ENCODE measurements around the gene DNAH6.

Gene DNAH6

DNA sequence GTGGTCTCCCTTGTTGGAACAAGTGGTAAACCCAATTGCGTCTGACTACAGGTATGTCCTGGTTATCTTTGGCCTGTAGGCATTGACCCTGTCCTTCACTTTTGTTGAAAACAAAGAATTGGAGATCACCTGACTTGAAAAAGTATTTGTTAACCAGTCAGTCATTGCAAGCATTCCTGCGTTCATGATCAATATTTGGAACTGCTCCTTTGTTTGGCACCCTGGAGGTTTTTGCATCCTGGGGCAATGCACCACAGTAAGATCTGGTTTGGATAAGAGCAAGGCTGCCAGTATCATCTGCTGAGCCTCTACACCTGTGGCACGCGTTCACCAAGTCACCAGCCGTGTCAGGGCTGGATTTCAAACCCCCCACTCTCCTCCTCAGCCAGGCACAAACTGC lies 115.7 kb downstream of the DNAH6 start:
- DNase-seq, result no peak

DNA sequence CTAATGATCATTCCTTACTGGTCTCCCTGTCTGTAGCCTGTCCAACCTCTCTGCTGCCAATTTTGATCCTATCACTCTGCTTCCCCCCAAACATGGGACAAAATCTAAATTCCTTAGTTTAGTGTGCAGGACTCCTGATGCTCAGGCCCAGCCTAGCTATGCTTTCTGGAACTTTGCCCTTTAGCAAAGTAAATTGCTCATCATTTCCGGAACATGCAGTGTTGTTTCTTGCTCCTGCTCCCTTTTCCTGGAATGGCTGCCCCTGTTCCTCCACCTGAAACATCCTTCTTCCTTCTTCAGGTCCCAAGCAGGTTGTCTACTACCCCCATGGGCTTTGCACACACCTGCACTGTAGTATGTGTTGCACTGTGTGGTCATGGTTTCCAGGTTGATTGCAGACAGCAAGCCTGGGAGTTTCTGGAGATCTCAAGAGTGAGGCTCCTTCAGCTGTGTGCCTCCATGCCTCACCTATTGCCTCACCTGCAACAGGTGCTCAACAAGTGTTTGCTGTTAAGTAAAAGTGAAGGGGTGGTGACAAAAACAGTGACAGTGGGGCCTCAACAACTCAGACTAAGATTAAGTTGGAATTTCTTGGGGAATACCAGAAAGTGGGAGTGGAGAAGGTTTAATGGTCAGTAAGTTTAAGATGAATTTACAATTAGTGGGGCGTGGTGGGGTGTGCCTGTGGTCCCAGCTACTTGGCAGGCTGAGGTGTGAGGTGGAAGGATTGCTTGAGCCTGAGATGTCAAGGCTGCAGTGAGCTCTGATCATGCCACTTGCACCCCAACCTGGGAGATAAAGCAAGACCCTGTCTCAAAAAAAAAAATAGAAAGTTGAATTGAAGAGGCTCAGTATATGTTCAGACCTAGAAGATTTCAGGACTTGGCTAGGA lies 120.0 kb downstream of the DNAH6 start:
- DNase-seq, result no peak

DNA sequence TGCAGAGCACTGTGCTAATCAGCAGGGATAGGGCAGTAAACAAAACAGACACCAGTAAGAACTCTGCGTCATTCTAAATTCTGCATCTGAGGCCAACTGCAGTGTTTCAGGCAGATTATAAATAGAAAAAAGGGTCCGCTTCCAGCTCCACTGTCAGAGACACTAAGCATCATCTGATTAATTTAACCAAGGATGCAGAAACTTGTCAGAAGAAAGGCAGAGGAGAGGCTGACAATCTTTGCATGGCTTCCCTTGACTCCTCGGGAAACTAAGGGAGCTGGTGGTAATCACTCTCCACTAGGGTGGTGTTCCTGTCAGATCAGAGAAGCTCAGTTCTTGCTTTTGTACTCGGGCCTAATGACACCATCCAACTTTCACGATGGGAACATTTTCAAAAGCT lies 123.5 kb downstream of the DNAH6 start:
- DNase-seq, result no peak

DNA sequence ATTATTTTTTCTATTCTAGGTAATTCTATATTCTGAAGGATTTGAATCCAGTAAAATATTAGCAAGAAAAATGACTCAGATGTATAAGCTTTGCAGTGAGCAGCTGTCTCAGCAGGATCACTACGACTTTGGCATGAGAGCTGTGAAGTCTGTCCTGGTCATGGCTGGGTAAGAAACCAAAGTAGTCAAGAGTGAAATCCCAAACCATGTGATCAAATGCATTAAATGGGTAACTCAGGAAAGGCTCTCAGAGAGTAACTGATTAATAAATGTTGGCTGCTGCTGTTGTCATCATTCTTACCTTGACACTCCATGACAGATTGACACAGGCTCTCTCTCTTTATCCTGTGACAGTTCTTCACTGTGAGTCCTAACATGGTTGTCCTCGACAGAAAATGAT lies 124.1 kb downstream of the DNAH6 start:
- no peak for DNase-seq

DNA sequence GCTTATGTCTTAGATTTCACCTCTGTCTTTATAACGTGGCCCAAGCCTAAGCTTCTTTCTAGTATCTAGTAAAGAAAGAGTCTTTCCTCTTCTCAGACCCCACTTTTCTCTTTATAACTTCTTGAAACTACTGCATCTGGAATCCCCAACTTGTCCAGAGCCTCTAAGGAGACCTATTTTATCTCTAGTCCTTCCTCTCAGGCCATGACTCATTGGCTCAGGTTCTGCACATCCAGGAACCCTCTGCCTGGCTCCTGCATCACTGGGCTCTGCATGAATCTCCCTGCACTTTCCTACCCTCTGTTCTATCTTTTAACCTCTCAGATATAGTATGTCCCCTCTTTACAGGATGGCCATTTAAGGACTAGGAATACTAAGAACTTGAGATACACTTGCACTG lies 124.7 kb downstream of the DNAH6 start:
- no peak for DNase-seq

DNA sequence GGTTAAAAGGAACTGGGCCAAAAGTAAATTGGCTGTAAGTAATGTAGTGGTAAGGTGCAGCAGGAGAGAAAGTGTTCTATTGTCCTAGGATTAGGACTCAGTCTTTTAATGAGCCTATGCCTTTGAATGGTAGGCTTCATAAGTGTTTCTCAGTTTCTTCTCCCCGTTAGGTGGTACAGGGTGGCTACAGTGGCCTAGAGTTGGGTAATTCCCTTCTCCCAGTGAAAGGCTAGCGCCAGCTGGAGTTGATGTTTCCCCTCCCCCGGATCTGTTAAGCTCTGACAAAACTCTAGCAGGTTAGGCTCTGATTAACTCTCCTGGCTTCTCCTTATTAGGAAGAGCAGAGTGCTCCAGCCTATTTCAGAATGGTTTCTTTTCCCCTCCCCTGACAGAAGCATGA lies 127.7 kb downstream of the DNAH6 start:
- DNase-seq, result no peak

DNA sequence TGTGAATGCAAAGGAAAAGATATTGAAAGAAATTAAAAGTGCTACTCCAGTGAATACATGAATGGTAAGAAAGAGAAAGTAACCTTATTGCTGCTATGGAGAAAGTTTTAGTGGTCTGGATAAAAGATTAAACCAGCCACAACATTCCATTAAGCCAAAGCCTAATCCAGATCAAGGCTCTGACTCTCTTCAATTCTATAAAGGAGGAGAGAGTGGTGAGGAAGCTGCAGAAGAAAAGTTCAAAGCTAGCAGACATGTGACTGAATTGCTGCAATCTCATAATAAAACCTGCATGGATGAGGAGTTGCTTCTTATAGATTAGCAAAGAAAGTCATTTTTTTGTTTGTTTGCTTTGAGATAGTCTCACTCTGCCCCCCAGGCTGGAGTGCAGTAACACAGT lies 130.2 kb downstream of the DNAH6 start:
- DNase-seq, result no peak

DNA sequence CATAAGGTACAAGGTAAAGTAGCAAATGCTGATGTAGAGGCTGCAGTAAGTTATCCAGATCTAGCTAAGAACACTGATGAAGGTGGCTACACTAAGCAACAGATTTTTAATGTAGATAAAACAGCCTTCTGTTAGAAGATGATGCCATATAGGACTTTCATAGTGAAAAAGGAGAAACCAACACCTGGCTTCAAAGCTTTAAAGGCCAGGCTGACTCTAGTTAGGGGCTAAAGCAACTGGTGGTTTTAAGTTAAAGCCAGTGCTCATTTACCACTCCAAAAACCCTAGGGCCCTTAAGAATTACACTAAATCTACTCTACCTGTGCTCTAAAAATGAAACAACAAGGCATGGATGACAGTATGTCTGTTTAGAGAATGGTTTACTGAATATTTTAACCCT lies 131.0 kb downstream of the DNAH6 start:
- no peak for DNase-seq

DNA sequence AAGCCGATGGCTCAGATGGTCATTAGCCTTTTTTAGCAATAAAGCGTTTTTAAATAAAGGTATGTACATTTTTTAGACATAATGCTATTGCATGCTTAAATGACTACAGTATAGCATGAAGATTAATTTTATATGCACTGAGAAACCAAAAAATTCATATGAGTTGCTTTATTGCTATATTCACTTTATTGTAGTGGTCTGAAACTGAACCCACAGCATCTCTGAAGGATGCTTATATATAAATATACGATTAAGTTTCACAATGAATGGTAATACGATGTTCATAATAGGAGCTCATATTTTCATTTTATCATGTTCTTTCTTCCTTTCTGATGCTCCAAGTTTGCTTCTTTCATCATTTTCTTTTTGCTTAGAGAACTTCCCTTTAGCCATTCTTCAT lies 132.8 kb downstream of the DNAH6 start:
- DNase-seq, result no peak

DNA sequence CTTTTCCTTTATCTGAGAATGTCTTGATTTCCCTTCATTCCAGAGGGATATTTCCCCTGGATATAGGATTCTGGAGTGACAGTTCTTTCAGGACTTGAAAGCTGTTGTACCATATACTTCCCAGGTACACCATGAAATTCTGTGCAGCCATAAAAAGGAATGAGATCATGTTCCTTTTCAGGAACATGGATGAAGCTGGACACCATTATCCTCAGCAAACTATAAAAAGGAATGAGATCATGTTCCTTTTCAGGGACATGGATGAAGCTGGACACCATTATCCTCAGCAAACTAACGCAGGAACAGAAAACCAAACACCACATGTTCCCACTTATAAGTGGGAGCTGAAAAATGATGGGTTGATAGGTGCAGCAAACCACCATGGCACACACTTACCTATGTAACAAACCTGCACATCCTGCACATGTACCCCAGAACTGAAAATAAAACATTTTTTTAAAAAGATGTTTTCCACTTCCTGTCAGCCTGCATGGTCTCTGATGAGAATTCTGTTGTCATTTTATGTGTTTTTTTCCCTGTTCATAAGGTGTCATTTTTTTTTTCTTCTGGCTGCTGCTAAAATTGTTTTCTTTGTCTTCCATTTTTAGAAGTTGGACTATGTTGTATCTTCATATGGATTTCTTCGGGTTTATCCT lies 133.3 kb downstream of the DNAH6 start:
- no peak for DNase-seq

DNA sequence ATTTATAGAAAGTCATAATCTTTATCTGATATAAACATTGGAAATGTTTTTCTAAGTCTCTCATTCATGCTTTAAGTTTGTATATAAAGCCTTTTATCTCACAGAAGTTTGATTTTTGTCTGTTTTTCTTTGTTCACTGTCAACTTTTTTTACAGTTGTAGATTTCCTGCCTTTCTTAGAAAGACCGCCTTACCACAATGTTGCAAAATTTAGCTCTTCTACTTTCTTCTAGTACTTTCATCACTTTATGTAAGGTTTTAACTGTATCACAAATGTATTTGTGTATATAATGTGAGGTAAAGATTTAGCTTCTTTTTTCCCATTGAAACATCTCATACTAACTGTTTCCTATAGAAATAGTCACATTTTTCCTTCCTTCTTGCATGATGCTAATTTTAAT lies 136.1 kb downstream of the DNAH6 start:
- DNase-seq, result no peak

DNA sequence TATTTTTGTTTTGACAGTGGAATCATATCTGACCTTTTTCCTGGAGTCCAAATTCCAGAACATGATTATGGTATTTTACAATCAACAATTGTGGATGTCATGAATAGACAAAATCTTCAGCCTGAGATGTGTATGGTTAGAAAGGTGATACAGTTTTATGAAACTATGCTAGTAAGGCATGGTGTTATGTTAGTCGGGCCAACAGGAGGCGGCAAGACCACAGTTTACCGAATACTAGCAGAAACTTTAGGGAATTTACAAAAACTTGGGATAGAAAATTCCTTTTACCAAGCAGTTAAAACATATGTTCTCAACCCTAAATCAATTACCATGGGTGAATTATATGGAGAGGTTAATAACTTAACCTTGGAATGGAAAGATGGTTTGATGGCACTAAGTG lies 137.0 kb downstream of the DNAH6 start:
- no peak for DNase-seq

DNA sequence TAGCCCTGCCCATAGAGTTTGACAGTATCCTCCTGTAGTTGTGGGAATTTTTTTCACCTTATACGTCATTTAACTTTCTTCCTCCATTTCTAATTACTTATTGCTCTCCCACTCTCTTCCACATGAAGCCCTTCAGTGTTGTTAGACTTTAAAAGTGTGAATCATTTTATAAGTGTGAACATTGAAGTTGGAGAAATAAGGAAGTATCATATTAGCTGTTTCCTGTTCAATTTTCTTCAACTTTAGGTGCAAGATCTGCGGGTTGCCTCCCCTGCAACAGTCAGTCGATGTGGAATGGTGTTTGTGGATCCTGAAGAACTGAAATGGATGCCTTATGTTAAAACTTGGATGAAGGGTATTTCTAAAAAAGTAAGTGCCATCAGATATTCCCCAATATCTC lies 138.1 kb downstream of the DNAH6 start:
- DNase-seq, result no peak

DNA sequence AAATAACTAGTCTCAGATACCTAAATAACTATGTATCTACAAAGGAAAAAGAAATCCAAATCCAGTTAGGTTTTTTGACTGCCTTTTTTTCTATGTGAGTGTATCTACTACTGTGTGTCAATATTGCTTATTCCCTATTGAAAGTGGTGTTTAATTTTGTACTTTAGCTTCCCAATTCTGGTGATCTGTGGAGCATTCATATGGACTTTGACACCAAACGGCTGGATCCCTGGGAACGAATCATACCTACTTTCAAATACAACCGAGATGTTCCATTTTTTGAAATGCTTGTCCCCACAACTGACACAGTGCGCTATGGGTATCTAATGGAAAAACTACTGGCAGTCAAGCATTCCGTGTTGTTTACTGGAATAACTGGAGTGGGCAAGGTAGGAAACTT lies 152.8 kb downstream of the DNAH6 start:
- DNase-seq, result no peak

DNA sequence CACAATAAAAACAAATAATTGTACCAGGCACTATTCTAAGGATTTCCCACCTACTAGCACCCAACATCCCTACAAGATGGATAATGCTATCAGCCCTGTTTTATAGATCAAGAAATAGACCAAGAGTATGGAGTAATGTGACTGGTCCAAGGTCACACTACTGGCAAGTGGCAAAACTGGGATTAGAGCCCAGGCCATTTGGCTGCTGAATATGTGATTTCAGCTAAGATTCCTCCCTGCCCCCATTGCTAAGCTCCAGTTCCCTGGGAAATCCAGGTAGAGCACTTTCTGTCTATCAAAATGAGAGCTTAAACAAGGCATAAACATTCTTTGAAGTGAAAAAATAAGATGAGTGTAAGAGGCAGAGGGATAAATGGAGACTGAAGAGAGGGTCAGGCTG lies 157.8 kb downstream of the DNAH6 start:
- no peak for DNase-seq

DNA sequence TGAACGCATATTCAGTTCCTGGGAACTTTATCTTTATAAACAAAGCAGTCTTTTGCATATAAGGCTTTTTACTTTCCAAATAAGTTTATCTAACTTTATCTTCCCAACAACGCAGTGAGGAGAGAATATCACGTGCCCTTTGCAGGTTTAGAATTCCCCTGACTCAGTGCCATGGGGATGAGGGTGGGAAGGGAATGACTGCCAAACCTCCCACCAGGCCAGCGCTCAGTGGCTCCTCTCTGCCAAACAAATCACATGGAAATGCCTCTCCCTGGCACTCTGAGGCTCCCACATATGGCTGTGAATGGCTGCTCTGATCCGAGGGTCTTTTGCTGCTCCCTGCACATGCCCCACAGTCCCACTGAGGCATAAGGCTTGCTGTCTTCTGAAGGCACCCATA lies 158.3 kb downstream of the DNAH6 start:
- DNase-seq, result no peak

DNA sequence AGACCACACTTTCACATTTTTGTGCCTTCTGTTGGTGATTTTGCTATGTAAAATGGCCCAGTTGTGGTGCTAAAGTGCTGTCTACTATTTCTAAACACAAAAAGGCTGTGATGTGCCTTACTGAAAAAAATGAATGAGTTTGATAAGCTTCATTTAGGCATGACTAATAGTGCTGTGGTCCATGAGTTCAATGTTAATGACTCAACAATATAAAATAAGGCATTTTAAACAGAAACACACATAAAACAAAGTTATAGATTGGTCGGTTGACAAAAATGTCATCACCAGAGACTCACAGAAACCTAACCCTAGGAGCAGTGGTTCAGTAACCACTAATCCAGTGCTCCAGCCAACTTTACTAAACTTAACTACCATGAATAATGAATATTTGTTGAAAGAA lies 160.0 kb downstream of the DNAH6 start:
- no peak for DNase-seq

DNA sequence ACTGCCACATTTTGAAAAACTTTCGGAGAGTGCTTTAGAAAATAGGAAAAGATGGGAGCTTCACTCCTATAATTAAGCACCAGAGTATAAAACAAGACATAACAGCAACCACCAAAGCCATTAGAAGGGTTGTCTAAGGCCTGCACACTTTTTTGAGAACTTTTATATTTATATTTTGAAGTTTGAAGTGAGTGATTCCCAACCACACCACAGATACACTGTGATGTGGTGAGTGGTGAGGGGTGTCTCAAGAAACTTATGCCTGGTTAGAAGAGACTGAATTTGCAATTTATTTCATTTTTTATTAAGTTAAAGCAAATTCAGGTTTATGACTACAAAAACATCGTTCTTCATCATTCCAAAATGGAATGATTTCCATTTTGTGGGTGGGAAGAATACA lies 161.9 kb downstream of the DNAH6 start:
- no peak for DNase-seq

DNA sequence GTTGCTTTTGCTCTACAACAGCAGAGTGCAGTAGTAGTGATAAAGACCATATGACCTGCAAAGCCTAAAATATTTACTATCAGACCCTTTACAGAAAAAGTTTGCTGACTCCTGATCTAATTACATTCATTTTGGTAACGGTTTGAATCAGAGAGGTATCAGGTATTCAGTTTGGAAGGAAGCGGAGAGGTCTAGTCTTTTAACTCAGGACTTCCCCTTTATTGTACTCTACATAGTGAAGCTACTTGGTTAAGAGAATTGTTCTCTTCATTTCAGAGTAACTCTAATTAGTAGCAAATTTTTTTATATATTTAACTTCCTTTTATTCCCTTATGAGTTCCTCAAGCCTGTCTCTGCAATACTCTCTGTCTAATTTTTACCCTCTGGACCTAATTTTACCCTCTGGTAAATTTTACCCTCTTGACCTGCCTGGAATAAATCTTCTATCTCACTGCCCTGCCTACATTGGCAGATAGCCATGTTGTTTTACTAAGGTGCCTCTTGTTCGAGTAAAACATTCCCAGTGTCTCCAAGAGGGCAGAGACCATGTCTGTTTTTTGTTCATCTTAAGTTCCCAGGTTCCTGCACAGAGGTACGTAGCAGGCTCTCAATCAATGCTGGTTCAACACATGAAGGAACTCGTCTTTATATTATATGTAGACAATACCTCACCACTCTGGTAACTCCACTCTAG lies 170.6 kb downstream of the DNAH6 start:
- no peak for DNase-seq

DNA sequence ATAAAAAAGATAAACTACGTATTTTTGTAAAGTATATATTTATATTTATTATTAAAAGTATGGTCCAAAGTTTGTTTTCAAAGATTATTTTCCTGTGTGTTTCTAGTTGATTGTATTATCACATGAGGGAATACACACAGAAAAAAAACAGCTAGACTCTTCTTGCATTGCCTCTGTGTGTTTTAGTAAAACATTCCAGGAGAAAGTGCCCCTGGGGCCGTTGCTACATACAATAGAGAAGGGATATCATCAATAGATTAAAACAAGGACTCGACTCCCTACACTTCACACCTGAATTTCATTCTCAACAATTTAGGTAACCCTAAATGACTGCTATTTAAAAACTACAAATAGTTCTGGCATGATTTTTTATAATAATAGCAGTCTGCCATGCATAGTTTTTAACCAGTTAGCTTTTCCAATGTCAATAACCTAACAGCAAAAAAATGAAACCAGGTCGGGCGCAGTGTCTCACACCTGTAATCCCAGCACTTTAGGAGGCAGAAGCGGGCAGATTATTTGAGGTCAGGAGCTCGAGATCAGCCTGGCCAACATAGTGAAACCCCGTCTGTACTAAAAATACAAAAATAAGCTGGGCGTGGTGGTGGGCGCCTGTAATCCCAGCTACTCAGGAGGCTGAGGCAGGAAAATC lies 171.3 kb downstream of the DNAH6 start:
- DNase-seq, result no peak

DNA sequence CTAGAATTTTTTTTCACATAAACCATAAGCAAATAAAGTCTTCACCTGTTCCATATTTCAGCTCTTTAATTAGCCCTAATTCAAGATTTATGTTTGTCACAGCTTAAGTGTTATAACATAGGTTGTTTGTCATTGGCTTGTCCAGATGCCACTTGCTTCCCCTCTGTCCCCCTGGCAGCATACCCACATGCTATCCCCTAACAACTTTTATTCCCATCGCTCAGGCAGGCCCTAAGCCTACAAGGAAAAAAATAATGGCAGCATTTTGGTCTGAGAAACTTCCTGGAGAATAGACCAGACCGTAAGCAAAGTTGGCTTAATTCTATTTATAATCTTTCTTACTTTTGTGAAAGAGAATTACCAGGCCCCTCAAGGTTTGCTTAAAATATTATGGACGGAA lies 173.9 kb downstream of the DNAH6 start:
- no peak for DNase-seq

DNA sequence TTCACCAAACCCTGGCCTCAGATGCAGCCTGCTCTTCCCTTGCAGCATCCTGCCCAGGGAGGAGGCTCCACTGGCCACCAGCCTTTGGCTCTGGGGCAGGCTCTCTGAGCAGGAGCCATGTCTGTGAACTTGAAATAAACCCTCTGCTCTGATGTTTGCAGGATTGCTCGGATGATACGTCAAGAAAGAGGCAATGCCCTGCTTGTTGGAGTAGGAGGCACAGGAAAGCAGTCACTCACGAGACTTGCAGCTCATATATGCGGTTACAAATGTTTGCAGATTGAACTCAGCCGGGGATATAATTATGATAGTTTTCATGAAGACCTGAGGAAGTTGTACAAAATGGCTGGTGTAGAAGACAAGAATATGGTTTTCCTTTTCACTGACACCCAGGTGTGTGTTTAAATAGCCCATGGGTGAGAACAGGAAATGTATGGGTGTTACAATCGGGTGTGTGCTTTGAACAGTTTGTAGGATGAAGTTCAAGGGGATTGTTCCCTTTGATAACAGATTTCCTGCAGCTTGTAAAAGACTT lies 177.9 kb downstream of the DNAH6 start:
- DNase-seq, result no peak

DNA sequence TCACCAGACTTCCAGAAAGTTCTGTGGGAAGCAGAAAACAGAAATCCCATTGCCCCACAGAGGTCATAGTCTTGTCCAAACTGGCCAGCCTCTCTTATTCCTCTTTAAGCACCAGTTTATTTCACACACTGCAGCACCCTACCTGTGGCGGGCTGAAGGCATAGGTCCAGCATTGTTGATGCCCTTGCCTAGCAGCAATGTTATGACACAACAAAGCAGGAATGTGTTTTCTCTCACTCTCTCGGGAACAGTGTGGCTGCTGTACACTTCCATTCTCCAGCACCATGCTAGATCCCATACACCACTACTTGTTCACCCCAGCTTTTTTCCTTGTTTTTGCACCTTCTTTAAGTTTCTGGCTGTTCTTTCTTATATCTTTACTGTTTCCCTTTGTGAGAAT lies 181.6 kb downstream of the DNAH6 start:
- no peak for DNase-seq

Measured in NCI-H1417 treated with DMSO at 0.1 percent for 48 hours (cell line).